Gastroesophageal sphincter (tissue), 4 donors: Measurements from ENCODE around the gene SIGLEC8. TPM values are rescaled to one million over a fixed set of nuclear protein-coding genes. Genes with fewer than 3 reads are reported as not detected.
"Not testable (repeated sequence)": the region's sequence is repeated elsewhere in the genome, so short reads cannot be mapped to it uniquely, and the experiment has no call there.

Experiments used
- ATAC-seq: fragments of 150-250 bp; one replicate; pipeline ENCODE4 v1.9.1; 2016; ENCODE audit warnings: mild to moderate bottlenecking, moderate library complexity
- H3K27ac ChIP-seq, 4 donors: fragments of 200-600 bp; sonication (generic) in 3 of 4; 1 replicate in 3 of 4; 2 replicates in 1 of 4; pipeline ENCODE4 v1.5.1; 2016 to 2019
- H3K27me3 ChIP-seq: fragments of 200-600 bp; sonication (generic); one replicate; pipeline ENCODE4 v1.5.1; 2019
- H3K36me3 ChIP-seq, 2 donors: fragments of 200-600 bp; sonication (generic); one replicate each; pipeline ENCODE4 v1.5.1; 2019; ENCODE audit warnings: control low read depth in 1 of 2
- H3K4me1 ChIP-seq, 3 donors: fragments of 200-600 bp; sonication (generic); 1 replicate in 2 of 3; 2 replicates in 1 of 3; pipeline ENCODE4 v1.5.1; 2016 to 2019; ENCODE audit warnings: control low read depth in 2 of 3
- H3K4me3 ChIP-seq, 2 donors: fragments of 200-600 bp; sonication (generic); one replicate each; pipeline ENCODE4 v1.5.1; 2019; ENCODE audit warnings: mild to moderate bottlenecking in 1 of 2, moderate library complexity in 1 of 2
- H3K9me3 ChIP-seq, 3 donors: fragments of 200-600 bp; sonication (generic); one replicate each; pipeline ENCODE4 v1.5.1; 2017 to 2019; ENCODE audit warnings: control low read depth in 2 of 3
- CTCF ChIP-seq, 4 experiments: fragments of 200-600 bp in 2 of 4; fragments of 450-650 bp in 2 of 4; sonication (generic) in 1 of 4; IDR thresholded peaks; one replicate each; pipeline ENCODE4 v1.5.1; 2017 to 2019; ENCODE audit warnings: antibody characterized with exemption in 4 of 4, mild to moderate bottlenecking in 2 of 4, moderate library complexity in 2 of 4
- EP300 ChIP-seq: sonication (generic); formaldehyde crosslinking; IDR thresholded peaks from one replicate; pipeline ENCODE4 v1.6.1; 2017; ENCODE audit warnings: antibody characterized with exemption, mild to moderate bottlenecking
- POLR2A ChIP-seq, 2 donors: fragments of 450-650 bp; IDR thresholded peaks; one replicate each; pipeline ENCODE4 v1.6.1; 2017; ENCODE audit warnings: antibody characterized with exemption in 2 of 2, mild to moderate bottlenecking in 2 of 2, moderate library complexity in 1 of 2
- POLR2AphosphoS5 ChIP-seq: sonication (generic); formaldehyde crosslinking; IDR thresholded peaks from one replicate; pipeline ENCODE4 v1.6.1; 2017; ENCODE audit warnings: antibody characterized with exemption
- WGBS, 2 donors: methylation state at CpG; one replicate each; pipeline ENCODE4 v1.1.5; 2018; ENCODE audit warnings: low coverage in 1 of 2; 5-methylcytosine and 5-hydroxymethylcytosine counted together
- total RNA-seq, 4 donors: library from RNA; depleted of rRNA; stranded (reverse); fragments of >200 nt; gene quantifications; one replicate each; pipeline ENCODE4 v1.1.0, GENCODE V29; 2016

SIGLEC8 gene
- total RNA-seq, 4 donors from 2014 or later: 0.25 to 1.4 (median 0.54) TPM; not detected in 1

DNA sequence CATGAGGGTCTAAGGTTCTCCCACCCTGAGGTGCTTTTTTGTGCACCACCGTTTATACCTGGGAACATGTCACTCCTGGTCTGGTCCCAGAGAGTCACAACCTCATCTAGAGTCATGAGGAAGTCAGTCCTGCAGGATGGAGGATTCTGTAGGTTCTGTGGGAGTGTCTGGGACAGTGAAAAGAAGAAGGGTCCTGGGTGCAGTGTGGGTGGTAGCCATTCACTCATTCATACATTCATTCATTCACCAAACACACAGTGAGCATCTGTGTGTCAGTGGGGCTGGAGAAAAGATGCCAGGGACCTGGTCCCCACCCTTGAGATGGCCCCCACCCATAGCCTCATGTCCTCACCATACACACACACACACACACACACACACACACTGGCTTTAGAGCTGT, 11.4 kb upstream of the SIGLEC8 start:
- no peak for ATAC-seq
- TF ChIP-seq POLR2AphosphoS5 (no peak), CTCF (IDR thresholded peaks at IDR 0.05) (no peak), EP300 (no peak), POLR2A (IDR thresholded peaks at IDR 0.05) (no peak)
- WGBS, 2 donors: no CpG with 5 or more reads among the region's 1 CpG
- Histone ChIP-seq H3K27me3 (peaks cover 50% of the 10 kb centered on the region), H3K27ac (no peak overlapping the region), H3K36me3 (no peaks in the 10 kb centered on the region), H3K4me3 (no peak overlapping the region), H3K9me3 (no peaks in the 10 kb centered on the region), H3K4me1 (no peaks in the 10 kb centered on the region)

DNA sequence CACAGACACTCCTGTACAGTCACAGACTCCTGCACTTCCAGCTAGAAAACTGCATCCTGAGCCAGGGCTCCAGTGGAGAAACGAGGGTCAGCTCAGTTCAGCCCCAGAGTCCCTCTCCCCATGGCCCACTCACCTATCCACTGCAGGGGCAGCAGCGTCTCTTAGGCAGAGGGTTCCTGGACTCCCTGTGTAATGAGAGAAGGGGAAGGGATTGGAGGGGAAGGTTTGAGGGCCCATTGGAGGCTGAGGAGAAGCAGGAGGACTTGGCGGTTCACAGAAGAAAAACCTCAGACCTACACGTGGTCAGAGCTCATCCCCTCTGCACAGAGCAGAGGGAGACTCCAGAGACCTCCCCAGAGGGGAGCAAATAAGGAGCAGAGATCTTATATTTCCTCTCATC, 10.9 kb upstream of the SIGLEC8 start:
- Histone ChIP-seq H3K4me3 (no peak overlapping the region), H3K27ac (no peak overlapping the region), H3K27me3 (peaks cover 51% of the 10 kb centered on the region), H3K4me1 (no peaks in the 10 kb centered on the region), H3K36me3 (no peaks in the 10 kb centered on the region), H3K9me3 (no peaks in the 10 kb centered on the region)
- WGBS, 2 donors: 38% methylated on average over 2 of the region's 4 CpGs; no CpG with 5 or more reads in 1 of the 2 donors
- ATAC-seq: no peak
- TF ChIP-seq POLR2AphosphoS5 (no peak), EP300 (no peak), CTCF (IDR thresholded peaks at IDR 0.05) (no peak), POLR2A (IDR thresholded peaks at IDR 0.05) (no peak)

- Histone ChIP-seq H3K4me1 (no peaks in the 10 kb centered on the region), H3K9me3 (no peaks in the 10 kb centered on the region), H3K27ac (no peak overlapping the region), H3K4me3 (no peak overlapping the region), H3K36me3 (no peaks in the 10 kb centered on the region), H3K27me3 (peaks cover 50% of the 10 kb centered on the region)
- TF ChIP-seq POLR2A (IDR thresholded peaks at IDR 0.05) (no peak), CTCF (IDR thresholded peaks at IDR 0.05) (no peak), EP300 (no peak), POLR2AphosphoS5 (no peak)
- 64% methylated on average over 2 of the region's 2 CpGs; no CpG with 5 or more reads in 1 of the 2 donors for WGBS, 2 donors
- ATAC-seq: no peak
Measured at GRCh38 chr19:51468545-51468920, 10.3 kb upstream of the SIGLEC8 start.

- no peaks in the 10 kb centered on the region for H3K36me3 ChIP-seq
- ATAC-seq: no peak
- TF ChIP-seq POLR2A (IDR thresholded peaks at IDR 0.05) (no peak), EP300 (no peak), CTCF (IDR thresholded peaks at IDR 0.05) (no peak)
- peaks cover 50% of the 10 kb centered on the region for H3K27me3 ChIP-seq
- H3K27ac ChIP-seq: no peak overlapping the region
- WGBS, 2 donors: 45 to 75% methylated on average over 1 to 2 of the region's 4 CpGs
- H3K9me3 ChIP-seq: no peaks in the 10 kb centered on the region
- no peak overlapping the region for H3K4me3 ChIP-seq
- H3K4me1 ChIP-seq: no peaks in the 10 kb centered on the region
Measured at GRCh38 chr19:51467864-51468544, 9.8 kb upstream of the SIGLEC8 start.

DNA sequence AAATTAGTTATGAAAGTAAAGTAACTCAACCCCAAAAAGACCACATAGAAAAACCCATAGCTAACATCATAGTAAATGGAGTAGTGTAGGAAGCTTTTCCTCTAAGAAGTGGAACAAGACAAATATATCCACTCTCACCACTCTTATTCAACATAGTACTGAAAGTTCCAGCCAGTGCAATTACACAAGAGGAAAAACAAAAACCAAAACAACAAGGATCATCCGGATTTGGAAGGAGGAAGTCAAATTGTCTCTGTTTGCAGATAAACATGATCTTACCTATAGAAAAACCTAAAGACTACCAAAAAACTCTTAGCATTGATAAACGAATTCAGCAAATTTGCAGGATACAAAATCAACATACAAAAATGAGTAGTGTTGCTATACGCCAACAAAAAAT, 8.5 kb upstream of the SIGLEC8 start:
- H3K4me1 ChIP-seq: no peaks in the 10 kb centered on the region
- no peak overlapping the region for H3K27ac ChIP-seq
- TF ChIP-seq POLR2A (IDR thresholded peaks at IDR 0.05) (no peak), EP300 (no peak), CTCF (IDR thresholded peaks at IDR 0.05) (no peak), POLR2AphosphoS5 (no peak)
- 35 to 59% methylated on average over 3 of the region's 3 CpGs for WGBS, 2 donors
- peaks cover 57% of the 10 kb centered on the region for H3K27me3 ChIP-seq
- ATAC-seq: no peak
- no peak overlapping the region for H3K4me3 ChIP-seq
- no peaks in the 10 kb centered on the region for H3K9me3 ChIP-seq
- no peaks in the 10 kb centered on the region for H3K36me3 ChIP-seq

DNA sequence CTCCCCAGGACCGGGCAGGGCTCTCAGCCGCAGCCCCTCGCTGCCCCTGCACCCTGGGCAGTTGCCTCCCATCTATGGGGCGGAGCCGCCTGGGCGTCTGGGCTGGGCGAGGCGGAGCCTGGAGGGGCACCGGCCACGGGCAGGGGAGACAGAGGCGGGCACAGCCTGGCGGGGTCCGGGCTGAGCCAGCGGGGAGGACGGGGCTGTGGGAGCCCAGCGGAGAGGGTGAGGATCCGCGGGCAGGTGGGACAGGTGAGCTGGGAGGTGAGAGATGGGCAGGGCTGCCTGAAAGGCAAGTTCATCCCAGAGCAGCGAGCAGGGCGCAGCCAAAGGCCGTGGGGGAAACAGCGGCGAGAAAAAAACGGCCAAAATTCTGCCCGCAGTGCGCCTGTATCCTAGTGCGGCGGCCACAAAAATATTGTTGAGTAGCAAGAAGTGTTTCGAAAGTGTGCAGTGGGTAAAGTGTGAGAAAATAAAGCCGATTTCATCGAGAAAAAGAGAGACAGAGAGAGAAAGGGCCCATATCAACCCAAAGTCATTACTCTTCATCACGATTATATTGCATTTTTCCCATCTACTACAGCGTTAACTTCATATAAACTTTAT, 5.8 kb upstream of the SIGLEC8 start:
- ATAC-seq, H3K27ac ChIP-seq, H3K9me3 ChIP-seq, H3K36me3 ChIP-seq, H3K4me1 ChIP-seq, H3K4me3 ChIP-seq: not testable (repeated sequence)
- H3K27me3 ChIP-seq: peaks cover 70% of the 10 kb centered on the region
- WGBS, 2 donors: 31 to 59% methylated on average over 8 to 11 of the region's 33 CpGs
